GM10266 (cell line): Measurements from ENCODE around the gene TMEM255B.

Experiments
- DNase-seq: peaks from one replicate; pipeline ENCODE4 v3.0.0; 2012; ENCODE audit errors: extremely low spot score
- TF ChIP-seq, protein P1 (sequence below): IDR thresholded peaks from 2 replicates; pipeline ENCODE4 v1.5.1; 2012; ENCODE audit warnings: mild to moderate bottlenecking, low read depth; ENCODE audit not compliant: control insufficient read depth, insufficient read depth; ENCODE audit errors: missing control alignments

TMEM255B gene

DNA sequence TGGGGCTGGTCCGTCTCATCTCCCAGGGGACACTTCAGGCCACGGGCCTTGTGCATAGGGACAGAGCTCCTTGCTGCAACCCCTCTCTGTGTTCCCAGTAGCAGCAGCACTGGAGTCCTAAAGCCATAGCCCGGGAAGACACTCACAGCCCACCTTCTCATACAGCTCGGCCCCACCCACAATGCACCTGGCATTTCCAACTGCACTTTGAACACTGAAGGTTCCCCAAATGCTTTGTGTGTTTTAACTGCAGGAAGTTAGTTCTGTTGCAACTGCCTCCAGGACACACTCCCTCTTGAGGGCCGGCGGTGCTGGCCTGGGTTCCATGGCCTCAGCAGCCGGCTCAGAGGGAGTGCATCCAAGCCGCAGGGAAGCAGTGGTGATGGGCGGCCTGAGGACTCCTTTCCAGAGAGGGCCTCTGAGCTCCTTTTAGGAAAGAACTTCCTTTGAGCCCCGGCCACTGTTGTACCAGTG lies 22.7 kb upstream of the TMEM255B start:
- no peak for DNase-seq
- TF ChIP-seq, protein P1, sequence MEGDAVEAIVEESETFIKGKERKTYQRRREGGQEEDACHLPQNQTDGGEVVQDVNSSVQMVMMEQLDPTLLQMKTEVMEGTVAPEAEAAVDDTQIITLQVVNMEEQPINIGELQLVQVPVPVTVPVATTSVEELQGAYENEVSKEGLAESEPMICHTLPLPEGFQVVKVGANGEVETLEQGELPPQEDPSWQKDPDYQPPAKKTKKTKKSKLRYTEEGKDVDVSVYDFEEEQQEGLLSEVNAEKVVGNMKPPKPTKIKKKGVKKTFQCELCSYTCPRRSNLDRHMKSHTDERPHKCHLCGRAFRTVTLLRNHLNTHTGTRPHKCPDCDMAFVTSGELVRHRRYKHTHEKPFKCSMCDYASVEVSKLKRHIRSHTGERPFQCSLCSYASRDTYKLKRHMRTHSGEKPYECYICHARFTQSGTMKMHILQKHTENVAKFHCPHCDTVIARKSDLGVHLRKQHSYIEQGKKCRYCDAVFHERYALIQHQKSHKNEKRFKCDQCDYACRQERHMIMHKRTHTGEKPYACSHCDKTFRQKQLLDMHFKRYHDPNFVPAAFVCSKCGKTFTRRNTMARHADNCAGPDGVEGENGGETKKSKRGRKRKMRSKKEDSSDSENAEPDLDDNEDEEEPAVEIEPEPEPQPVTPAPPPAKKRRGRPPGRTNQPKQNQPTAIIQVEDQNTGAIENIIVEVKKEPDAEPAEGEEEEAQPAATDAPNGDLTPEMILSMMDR: no peak

DNA sequence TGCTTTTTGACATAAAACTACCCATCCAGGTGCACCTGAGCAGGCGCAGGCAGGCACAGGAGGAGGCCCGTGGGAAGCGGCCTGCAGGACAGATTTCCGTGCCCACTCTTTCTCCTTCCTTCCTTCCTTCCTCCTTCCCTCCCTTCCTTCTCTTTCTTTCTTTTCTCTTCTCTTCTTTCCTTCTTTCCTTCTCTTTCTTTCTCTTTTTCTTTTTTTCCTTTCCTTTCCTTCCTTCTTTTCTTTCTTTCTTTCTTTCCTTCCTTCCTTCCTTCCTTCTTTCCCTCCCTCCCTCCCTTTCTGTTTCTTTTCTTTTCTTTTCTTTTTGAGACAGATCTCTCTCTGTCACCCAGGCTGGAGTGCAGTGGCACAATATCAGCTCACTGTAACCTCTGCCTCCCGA lies 21.2 kb upstream of the TMEM255B start:
- TF ChIP-seq, protein P1: no peak
- no peak for DNase-seq

DNA sequence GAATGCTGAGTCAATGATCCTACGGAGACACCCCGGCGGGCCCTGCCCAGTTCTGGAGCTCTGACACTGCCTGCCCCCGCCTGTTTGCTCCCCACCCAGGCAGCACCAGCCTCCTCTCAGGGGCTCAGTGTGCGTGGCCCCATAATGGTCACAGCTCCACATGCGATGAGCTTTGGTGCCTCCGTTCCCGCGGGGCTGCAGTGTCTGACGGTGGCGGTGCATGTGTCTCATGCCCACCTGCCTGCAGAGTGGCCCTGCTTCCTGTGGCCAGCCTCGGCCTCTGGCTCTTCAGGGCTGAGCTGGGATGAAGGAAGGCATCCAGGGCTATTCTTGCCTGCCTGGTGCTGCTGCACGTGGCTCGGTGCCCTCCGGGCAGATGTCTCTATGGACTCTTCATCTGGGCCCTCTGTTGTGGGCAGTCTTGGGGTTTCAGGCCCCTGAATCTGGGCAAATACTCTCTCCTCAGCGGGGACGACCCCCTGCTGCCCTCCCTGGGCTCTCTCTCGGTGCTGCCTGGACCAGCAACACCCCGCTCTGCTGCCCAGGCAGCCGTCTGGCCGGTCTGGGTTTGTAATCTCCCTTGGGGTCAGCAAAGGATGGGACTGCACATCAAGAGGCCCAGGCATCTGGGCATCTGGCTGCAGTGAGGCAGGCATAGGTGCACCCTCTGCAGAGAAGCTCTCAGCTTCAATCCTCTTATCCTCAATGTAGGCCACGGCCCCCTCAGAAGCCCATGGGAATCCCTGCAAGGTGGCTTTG lies 19.3 kb upstream of the TMEM255B start:
- DNase-seq: no peak
- TF ChIP-seq, protein P1: no peak

DNA sequence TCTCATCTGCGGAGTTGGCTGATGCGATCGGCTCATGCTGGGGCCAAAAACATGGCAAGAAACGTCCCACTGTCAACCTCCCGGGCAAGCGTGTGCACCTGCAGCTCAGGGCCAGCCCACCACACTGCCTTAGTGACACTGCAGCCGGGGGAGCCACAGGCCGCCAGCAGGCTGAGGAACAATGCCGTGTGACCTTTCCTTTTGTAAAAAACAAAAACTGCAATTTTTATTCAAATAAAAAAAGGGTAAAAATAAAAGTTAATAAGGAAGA lies 18.8 kb upstream of the TMEM255B start:
- no peak for DNase-seq
- TF ChIP-seq, protein P1: no peak

DNA sequence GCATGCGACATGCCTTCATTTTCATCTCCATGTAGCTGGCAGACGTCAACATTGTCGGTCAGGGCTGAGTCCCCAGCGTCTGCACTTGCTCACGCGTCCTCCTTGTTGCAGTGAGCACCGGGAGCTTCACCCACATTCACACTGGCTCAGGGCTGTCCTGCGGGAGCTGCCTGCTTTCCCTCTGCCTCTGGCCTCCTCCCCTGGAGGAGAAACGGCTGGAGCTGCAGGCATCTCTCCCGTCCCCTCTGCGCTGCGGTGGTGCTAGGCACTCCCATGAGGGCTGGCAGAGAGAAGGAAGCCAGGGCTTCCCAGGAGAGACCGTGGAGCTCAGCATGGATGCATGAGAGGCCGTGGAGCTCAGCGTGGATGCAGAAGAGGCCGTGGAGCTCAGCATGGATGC lies 18.4 kb upstream of the TMEM255B start:
- TF ChIP-seq, protein P1: no peak
- DNase-seq: no peak

DNA sequence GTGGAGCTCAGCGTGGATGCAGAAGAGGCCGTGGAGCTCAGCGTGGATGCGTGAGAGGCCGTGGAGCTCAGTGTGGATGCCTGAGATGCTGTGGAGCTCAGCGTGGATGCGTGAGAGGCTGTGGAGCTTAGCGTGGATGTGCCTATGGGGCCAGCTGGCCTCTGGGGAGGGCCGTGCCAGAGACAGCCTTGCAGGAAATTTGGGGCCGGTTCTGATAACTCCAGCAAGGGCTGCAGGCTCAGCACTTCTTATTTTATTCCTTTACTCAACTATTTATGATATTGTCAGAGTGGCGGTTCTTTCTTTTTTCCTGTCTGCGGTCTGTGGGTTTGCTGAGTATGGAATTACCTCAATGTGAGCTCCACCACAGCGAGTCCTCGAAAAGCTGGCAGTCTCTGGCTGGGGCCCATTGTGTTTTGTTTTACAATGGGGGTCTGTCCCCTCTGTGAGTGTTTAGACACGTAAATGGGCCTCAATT lies 17.8 kb upstream of the TMEM255B start:
- no peak for DNase-seq
- TF ChIP-seq, protein P1: no peak

DNA sequence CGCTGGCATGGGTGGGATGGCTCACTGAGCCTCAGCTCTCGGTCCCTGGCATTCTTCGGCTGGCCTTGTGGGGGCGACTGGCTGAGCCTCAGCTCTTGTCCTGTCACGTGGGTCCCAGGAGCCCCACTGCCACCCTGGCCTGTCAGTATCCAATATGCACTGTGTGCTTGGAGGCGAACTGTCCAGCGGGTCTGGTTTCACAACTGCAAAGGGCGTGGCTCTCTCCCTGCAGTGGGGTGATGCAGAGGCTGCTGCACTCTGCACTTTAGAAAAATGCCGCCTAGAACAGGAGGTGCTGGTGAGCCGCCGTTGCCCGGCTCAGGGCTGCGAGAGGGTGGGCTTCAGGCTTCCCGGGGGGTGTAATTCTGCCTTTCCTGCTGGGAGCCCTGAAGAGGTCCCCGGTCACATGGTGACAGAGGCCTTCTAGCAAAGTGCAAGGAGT lies 17.0 kb upstream of the TMEM255B start:
- TF ChIP-seq, protein P1: peak; percentile 17
- DNase-seq: no peak
